ENCODE data around the gene NOS1AP.

DNA sequence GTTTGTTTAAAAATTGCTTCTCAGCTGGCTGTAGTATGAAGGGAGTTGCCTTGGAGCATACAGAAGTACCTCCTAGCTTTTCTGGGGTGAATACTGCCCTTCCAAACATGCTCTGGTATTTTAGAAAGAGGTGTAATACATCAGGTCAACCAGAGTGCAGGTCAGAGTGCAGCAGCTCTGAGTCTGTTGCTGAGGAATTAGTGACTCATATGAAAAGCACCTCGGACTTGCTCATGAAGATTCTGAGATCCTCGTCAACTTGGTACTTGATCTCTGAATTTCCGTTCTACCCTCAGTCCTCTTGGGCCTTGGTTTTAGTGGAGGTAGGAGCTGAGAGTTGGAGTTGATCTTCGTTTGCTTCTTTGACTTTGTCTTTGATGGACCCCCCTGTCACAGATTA is 67.3 kb downstream of the NOS1AP start:
- TF ChIP-seq GATA2 (IDR thresholded peaks at IDR 0.05; ENCODE audit: low read depth, low read length) (no peak), GATA3 (IDR thresholded peaks at IDR 0.05; ENCODE audit: low read depth, low read length) (no peak)
